GM12878 (cell line): ENCODE measurements around the gene CSTF1. TPM values are rescaled to one million over a fixed set of nuclear protein-coding genes. Genes with fewer than 3 reads are reported as not detected.

Source experiments
- BCL11A ChIP-seq: IDR thresholded peaks from 2 replicates; pipeline ENCODE4 v1.6.1; 2011; ENCODE audit warnings: low read depth, low read length
- CHD4 ChIP-seq: fragments of 200-600 bp; sonication (generic); IDR thresholded peaks from 2 replicates; pipeline ENCODE4 v1.6.1; 2016; ENCODE audit warnings: mild to moderate bottlenecking
- EED ChIP-seq: sonication (generic); IDR thresholded peaks from 2 replicates; pipeline ENCODE4 v1.6.1; 2016; ENCODE audit warnings: antibody characterized with exemption, low read depth
- EGR1 ChIP-seq, 2 experiments: IDR thresholded peaks; 1 replicate in 1 of 2; 2 replicates in 1 of 2; pipeline ENCODE4 v1.6.1; 2011 to 2012; ENCODE audit warnings: low read depth in 2 of 2, low read length in 2 of 2, borderline replicate concordance in 1 of 2, mild to moderate bottlenecking in 1 of 2, moderate library complexity in 1 of 2
- ETV6 ChIP-seq, 2 experiments: fragments of 450-650 bp in 1 of 2; IDR thresholded peaks in 1 of 2; conservative IDR thresholded peaks in 1 of 2; 2 replicates each; pipeline ENCODE4 v1.6.1; 2014; ENCODE audit warnings: antibody characterized with exemption in 1 of 2, borderline replicate concordance in 1 of 2, low read depth in 1 of 2, mild to moderate bottlenecking in 1 of 2, moderate library complexity in 1 of 2
- EZH2 ChIP-seq: IDR thresholded peaks from 2 replicates; pipeline ENCODE4 v1.6.1; 2012; ENCODE audit warnings: low read depth, mild to moderate bottlenecking, control low read depth, inconsistent platforms, low read length, borderline replicate concordance; ENCODE audit not compliant: control insufficient read depth
- HDAC6 ChIP-seq: fragments of 200-600 bp; sonication (generic); IDR thresholded peaks from one replicate; pipeline ENCODE4 v1.8.0; 2017; ENCODE audit warnings: antibody characterized with exemption; ENCODE audit not compliant: unreplicated experiment
- JUND ChIP-seq: IDR thresholded peaks from 2 replicates; pipeline ENCODE4 v1.6.1; 2012; ENCODE audit warnings: low read depth, mild to moderate bottlenecking, low read length, improper control_type of control experiment, moderate library complexity
- MTA2 ChIP-seq: fragments of 450-650 bp; IDR thresholded peaks from 2 replicates; pipeline ENCODE4 v1.6.1; 2016; ENCODE audit warnings: low read depth, mild to moderate bottlenecking, moderate library complexity
- MTA3 ChIP-seq: IDR thresholded peaks from 2 replicates; pipeline ENCODE4 v1.6.1; 2012; ENCODE audit warnings: low read length, inconsistent platforms, borderline replicate concordance
- NFIC ChIP-seq: IDR thresholded peaks from 2 replicates; pipeline ENCODE4 v1.6.1; 2012; ENCODE audit warnings: low read depth, mild to moderate bottlenecking, inconsistent platforms, low read length, moderate library complexity
- RAD21 ChIP-seq: IDR thresholded peaks from 2 replicates; pipeline ENCODE4 v1.6.1; 2011; ENCODE audit warnings: mild to moderate bottlenecking, low read depth, low read length, moderate library complexity; ENCODE audit not compliant: insufficient read depth
- RUNX3 ChIP-seq: IDR thresholded peaks from 2 replicates; pipeline ENCODE4 v1.6.1; 2012; ENCODE audit warnings: low read length, inconsistent platforms
- SMARCA5 ChIP-seq: fragments of 450-650 bp; IDR thresholded peaks from 2 replicates; pipeline ENCODE4 v1.6.1; 2017; ENCODE audit warnings: mild to moderate bottlenecking
- STAT1 ChIP-seq: fragments of 450-650 bp; conservative IDR thresholded peaks from 2 replicates; pipeline ENCODE4 v1.6.1; 2014; ENCODE audit warnings: antibody characterized with exemption, mild to moderate bottlenecking
- TBL1XR1 ChIP-seq: IDR thresholded peaks from 2 replicates; pipeline ENCODE4 v1.6.1; 2012; ENCODE audit warnings: low read depth, low read length, improper control_type of control experiment
- TCF12 ChIP-seq: IDR thresholded peaks from 2 replicates; pipeline ENCODE4 v1.6.1; 2011; ENCODE audit warnings: low read depth, mild to moderate bottlenecking, low read length
- ZZZ3 ChIP-seq: IDR thresholded peaks from 2 replicates; pipeline ENCODE4 v1.6.1; 2011; ENCODE audit warnings: low read depth; ENCODE audit not compliant: control insufficient read depth, insufficient read length
- polyA plus RNA-seq, 11 experiments: library from polyadenylated mRNA; depleted of rRNA in 4 of 11; unstranded in 6 of 11; stranded (reverse) in 5 of 11; fragments of >200 nt; fragmentation: Nextera tagmentation in 4 of 11; fragmentation: Illumina TruSeq in 1 of 11; extraction: Ambion mirVana in 4 of 11; extraction: Trizol in 1 of 11; gene quantifications; 1 replicate in 1 of 11; 2 replicates in 10 of 11; pipeline versions ENCODE4 v1.2.1 to v1.2.3, GENCODE V29; 2011 to 2016; ENCODE audit warnings: inconsistent platforms in 2 of 11, missing spikeins in 2 of 11, low read depth in 1 of 11
- total RNA-seq, 4 experiments: library from RNA; depleted of rRNA in 3 of 4; stranded (reverse); fragments of >200 nt in 3 of 4; fragmentation: Illumina TruSeq in 1 of 4; extraction: Trizol in 1 of 4; gene quantifications; 2 replicates each; pipeline versions ENCODE4 v1.2.1 to v1.2.3, GENCODE V29; 2013 to 2021
- TF ChIP-seq, protein P1 (sequence below): fragments of 450-650 bp; formaldehyde crosslinking; IDR thresholded peaks from 2 replicates; pipeline ENCODE4 v1.5.0; 2022; ENCODE audit warnings: mild to moderate bottlenecking, missing genetic modification characterization
- TF ChIP-seq, protein P2 (sequence below): fragments of 450-650 bp; IDR thresholded peaks from 2 replicates; pipeline ENCODE4 v1.6.1; 2017; ENCODE audit warnings: mild to moderate bottlenecking, moderate library complexity
- TF ChIP-seq, protein P3 (sequence below): fragments of 450-650 bp; IDR thresholded peaks from 2 replicates; pipeline ENCODE4 v1.6.1; 2016; ENCODE audit warnings: mild to moderate bottlenecking

CSTF1 gene
- total and polyA plus RNA-seq, 10 of the 15 experiments (the other 5 are each of a cell fraction or from before 2014, with no cell fraction given), result 41.8 to 89.1 (median 50.1) TPM

DNA sequence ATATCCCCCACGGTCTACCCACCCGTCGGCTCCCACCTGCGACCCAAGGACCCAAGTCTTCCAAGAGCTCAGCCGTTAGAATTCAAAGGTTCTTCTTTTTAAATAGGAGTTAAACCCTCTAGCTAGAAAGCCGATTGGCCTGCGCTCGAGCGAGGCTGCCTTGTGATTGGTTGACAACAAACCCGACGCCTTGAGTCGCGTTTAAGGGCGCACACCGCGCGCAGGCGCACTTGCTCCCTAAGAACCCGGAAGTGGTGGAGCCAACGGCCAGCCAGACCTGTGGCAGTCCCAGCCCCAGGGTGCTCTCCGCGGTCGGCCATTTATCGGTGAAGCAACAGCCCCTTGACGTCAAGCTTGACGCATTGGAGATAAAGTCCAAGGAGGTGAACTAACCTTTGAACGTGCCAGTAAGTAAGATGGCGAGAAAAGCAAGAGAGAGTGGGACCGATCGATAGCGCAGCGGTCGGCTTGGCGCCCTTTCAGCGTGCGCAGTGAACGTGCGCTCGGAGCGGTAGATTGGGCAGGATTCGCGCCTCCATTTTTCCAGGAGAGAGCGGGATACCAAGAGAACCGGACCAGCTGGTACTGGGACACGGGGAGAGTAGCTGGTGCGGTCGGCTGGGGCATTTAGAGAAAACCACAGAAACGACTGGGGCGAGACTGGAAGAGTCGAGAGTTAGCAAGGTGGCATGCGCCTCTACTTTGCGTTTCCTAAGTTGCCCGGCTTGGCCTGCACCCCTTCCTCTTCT is at the start of gene CSTF1, which contains the start of gene AURKA (continued):
- TF ChIP-seq, protein P1, sequence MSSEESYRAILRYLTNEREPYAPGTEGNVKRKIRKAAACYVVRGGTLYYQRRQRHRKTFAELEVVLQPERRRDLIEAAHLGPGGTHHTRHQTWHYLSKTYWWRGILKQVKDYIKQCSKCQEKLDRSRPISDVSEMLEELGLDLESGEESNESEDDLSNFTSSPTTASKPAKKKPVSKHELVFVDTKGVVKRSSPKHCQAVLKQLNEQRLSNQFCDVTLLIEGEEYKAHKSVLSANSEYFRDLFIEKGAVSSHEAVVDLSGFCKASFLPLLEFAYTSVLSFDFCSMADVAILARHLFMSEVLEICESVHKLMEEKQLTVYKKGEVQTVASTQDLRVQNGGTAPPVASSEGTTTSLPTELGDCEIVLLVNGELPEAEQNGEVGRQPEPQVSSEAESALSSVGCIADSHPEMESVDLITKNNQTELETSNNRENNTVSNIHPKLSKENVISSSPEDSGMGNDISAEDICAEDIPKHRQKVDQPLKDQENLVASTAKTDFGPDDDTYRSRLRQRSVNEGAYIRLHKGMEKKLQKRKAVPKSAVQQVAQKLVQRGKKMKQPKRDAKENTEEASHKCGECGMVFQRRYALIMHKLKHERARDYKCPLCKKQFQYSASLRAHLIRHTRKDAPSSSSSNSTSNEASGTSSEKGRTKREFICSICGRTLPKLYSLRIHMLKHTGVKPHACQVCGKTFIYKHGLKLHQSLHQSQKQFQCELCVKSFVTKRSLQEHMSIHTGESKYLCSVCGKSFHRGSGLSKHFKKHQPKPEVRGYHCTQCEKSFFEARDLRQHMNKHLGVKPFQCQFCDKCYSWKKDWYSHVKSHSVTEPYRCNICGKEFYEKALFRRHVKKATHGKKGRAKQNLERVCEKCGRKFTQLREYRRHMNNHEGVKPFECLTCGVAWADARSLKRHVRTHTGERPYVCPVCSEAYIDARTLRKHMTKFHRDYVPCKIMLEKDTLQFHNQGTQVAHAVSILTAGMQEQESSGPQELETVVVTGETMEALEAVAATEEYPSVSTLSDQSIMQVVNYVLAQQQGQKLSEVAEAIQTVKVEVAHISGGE (CRISPR knock-in tag), result no peak
- TF ChIP-seq EZH2 (no peak), HDAC6 (peak; percentile 72), RAD21 (no peak), MTA3 (no peak), BCL11A (no peak), JUND (no peak), MTA2 (peak; percentile 32; the same call in 1 of the 2 replicates), ZZZ3 (no peak), EGR1 (IDR thresholded peaks at IDR 0.05; ENCODE audit: borderline replicate concordance in 1 of 2, low read depth in 2 of 2, low read length in 2 of 2) (peak; percentile 69 to 96), EED (peak; percentile 74), RUNX3 (peak; percentile 67), CHD4 (no peak), SMARCA5 (0 out of 2 replicates have a peak, but pooled peaks have one; percentile 89), ETV6 (conservative IDR thresholded peaks at IDR 0.05 in 1 of 2, IDR thresholded peaks at IDR 0.05 in 1 of 2; ENCODE audit: borderline replicate concordance in 1 of 2, low read depth in 1 of 2) (peak in 1 of 2 experiments; percentile 33; a peak in 1 of 4 replicates), TCF12 (peak; percentile 8; the same call in 1 of the 2 replicates), NFIC (no peak), STAT1 (no peak), TBL1XR1 (0 out of 2 replicates have a peak, but pooled peaks have one; percentile 23)
- TF ChIP-seq, protein P2, sequence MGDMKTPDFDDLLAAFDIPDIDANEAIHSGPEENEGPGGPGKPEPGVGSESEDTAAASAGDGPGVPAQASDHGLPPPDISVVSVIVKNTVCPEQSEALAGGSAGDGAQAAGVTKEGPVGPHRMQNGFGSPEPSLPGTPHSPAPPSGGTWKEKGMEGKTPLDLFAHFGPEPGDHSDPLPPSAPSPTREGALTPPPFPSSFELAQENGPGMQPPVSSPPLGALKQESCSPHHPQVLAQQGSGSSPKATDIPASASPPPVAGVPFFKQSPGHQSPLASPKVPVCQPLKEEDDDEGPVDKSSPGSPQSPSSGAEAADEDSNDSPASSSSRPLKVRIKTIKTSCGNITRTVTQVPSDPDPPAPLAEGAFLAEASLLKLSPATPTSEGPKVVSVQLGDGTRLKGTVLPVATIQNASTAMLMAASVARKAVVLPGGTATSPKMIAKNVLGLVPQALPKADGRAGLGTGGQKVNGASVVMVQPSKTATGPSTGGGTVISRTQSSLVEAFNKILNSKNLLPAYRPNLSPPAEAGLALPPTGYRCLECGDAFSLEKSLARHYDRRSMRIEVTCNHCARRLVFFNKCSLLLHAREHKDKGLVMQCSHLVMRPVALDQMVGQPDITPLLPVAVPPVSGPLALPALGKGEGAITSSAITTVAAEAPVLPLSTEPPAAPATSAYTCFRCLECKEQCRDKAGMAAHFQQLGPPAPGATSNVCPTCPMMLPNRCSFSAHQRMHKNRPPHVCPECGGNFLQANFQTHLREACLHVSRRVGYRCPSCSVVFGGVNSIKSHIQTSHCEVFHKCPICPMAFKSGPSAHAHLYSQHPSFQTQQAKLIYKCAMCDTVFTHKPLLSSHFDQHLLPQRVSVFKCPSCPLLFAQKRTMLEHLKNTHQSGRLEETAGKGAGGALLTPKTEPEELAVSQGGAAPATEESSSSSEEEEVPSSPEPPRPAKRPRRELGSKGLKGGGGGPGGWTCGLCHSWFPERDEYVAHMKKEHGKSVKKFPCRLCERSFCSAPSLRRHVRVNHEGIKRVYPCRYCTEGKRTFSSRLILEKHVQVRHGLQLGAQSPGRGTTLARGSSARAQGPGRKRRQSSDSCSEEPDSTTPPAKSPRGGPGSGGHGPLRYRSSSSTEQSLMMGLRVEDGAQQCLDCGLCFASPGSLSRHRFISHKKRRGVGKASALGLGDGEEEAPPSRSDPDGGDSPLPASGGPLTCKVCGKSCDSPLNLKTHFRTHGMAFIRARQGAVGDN, result 0 out of 2 replicates have a peak, but pooled peaks have one; percentile 40
- TF ChIP-seq, protein P3, sequence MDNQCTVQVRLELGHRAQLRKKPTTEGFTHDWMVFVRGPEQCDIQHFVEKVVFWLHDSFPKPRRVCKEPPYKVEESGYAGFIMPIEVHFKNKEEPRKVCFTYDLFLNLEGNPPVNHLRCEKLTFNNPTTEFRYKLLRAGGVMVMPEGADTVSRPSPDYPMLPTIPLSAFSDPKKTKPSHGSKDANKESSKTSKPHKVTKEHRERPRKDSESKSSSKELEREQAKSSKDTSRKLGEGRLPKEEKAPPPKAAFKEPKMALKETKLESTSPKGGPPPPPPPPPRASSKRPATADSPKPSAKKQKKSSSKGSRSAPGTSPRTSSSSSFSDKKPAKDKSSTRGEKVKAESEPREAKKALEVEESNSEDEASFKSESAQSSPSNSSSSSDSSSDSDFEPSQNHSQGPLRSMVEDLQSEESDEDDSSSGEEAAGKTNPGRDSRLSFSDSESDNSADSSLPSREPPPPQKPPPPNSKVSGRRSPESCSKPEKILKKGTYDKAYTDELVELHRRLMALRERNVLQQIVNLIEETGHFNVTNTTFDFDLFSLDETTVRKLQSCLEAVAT, result peak; percentile 100
